ENCODE data around the gene TFDP1.

Gene TFDP1

GRCh38 chr13:113539176-113539575, 45.4 kb upstream of the TFDP1 start:
- no peak for TF ChIP-seq CTCF (conservative IDR thresholded peaks at IDR 0.05; ENCODE audit: control insufficient read depth, insufficient read depth, low read depth, low read length)
- no peak overlapping the region for H3K4me3 ChIP-seq (ENCODE audit: control insufficient read depth, low read depth, low read length)
- no peak for DNase-seq (ENCODE audit: low read depth)

GRCh38 chr13:113539822-113540221, 44.7 kb upstream of the TFDP1 start:
- no peak overlapping the region for H3K4me3 ChIP-seq (ENCODE audit: control insufficient read depth, low read depth, low read length)
- peak; percentile 79 for DNase-seq (ENCODE audit: low read depth)
- no peak for TF ChIP-seq CTCF (conservative IDR thresholded peaks at IDR 0.05; ENCODE audit: control insufficient read depth, insufficient read depth, low read depth, low read length)

GRCh38 chr13:113540523-113540922, 44.0 kb upstream of the TFDP1 start:
- DNase-seq (ENCODE audit: low read depth), result no peak

GRCh38 chr13:113542751-113543424, 41.7 kb upstream of the TFDP1 start:
- TF ChIP-seq CTCF (conservative IDR thresholded peaks at IDR 0.05; ENCODE audit: control insufficient read depth, insufficient read depth, low read depth, low read length), result no peak
- no peak overlapping the region for H3K4me3 ChIP-seq (ENCODE audit: control insufficient read depth, low read depth, low read length)
- no peak for DNase-seq (ENCODE audit: low read depth)

More at GRCh38 chr13:113540523-113540922, 44.0 kb upstream of the TFDP1 start:
- no peak for TF ChIP-seq CTCF (conservative IDR thresholded peaks at IDR 0.05; ENCODE audit: control insufficient read depth, insufficient read depth, low read depth, low read length)
- H3K4me3 ChIP-seq (ENCODE audit: control insufficient read depth, low read depth, low read length), result no peak overlapping the region

- no peak for TF ChIP-seq CTCF (conservative IDR thresholded peaks at IDR 0.05; ENCODE audit: control insufficient read depth, insufficient read depth, low read depth, low read length)
- no peak for DNase-seq (ENCODE audit: low read depth)
- no peak overlapping the region for H3K4me3 ChIP-seq (ENCODE audit: control insufficient read depth, low read depth, low read length)
Observed at GRCh38 chr13:113544071-113544891, 40.3 kb upstream of the TFDP1 start.

GRCh38 chr13:113544896-113545295, 39.7 kb upstream of the TFDP1 start:
- H3K4me3 ChIP-seq (ENCODE audit: control insufficient read depth, low read depth, low read length), result no peak overlapping the region
- TF ChIP-seq CTCF (conservative IDR thresholded peaks at IDR 0.05; ENCODE audit: control insufficient read depth, insufficient read depth, low read depth, low read length), result no peak
- no peak for DNase-seq (ENCODE audit: low read depth)

All from fibroblast of mammary gland (primary cell).